ENCODE measurements around the gene ADIRF. TPM values are rescaled to one million over a fixed set of nuclear protein-coding genes. Genes with fewer than 3 reads are reported as not detected.
"Not testable (repeated sequence)": the region's sequence is repeated elsewhere in the genome, so short reads cannot be mapped to it uniquely, and the experiment has no call there.

The ADIRF gene
- polyA plus RNA-seq, 10 donors, result 2.3 to 6.0 (median 3.6) TPM

- no peak for DNase-seq
These were observed 8.2 kb downstream of the ADIRF start for GRCh38 chr10:86976362-86977056.

DNA sequence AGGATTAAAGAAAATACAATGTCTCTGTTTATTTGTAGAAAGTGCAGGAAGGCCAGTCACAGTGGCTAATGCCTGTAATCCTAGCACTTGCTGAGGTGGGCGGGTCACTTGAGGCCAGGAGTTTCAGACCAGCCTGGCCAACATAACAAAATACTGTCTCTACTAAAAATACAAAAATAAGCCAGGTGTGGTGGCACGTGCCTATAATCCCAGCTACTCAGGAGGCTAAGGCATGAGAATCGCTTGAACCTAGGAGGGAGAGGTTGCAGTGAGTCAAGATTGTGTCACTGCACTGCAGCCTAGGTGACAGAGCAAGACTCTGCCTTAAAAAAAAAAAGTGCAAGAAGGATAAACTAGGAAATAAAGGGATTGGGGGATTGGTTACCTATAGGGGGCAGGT is 10.2 kb downstream of the ADIRF start:
- DNase-seq, result not testable (repeated sequence)

- DNase-seq, result no peak
These were observed 11.1 kb downstream of the ADIRF start for GRCh38 chr10:86979296-86979818.

GRCh38 chr10:86979977-86980448 is 11.7 kb downstream of the ADIRF start:
- DNase-seq, result peak in 1 of 3 donors; percentile 48

GRCh38 chr10:86981020-86981419 is 12.7 kb downstream of the ADIRF start:
- DNase-seq, result not testable (repeated sequence)

DNA sequence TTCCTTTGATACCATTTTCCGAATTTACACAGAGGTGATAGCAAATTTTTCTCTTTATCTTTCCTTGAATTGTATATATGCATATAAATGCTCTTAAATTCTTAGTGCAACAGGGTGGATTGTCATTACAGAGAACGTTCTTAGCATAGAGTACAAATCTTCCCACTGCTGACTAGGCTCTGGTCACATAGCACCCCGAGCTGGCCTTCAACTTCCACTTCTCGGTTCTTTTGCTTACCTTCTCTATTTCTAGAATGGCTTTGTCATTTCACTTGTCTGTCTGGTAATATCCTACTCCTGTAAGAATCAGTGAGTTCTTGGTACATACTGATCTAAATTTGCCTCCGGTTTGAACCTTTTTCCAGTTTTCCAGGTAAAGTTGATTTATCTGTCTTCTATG is 13.4 kb downstream of the ADIRF start:
- DNase-seq, result no peak

DNA sequence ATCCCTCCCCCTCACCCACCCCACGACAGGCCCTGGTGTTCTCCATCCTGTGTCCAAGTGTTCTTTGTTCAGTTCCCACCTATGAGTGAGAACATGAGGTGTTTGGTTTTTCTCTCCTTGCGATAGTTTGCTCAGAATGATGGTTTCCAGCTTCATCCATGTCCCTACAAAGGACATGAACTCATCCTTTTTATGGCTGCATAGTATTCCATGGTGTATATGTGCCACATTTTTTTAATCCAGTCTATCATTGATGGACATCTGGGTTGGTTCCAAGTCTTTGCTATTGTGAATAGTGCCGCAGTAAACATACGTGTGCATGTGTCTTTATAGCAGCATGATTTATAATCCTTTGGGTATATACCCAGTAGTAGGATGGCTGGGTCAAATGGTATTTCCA is 16.2 kb downstream of the ADIRF start:
- DNase-seq, result not testable (repeated sequence)

GRCh38 chr10:86988520-86988919 is 20.2 kb downstream of the ADIRF start:
- DNase-seq, result peak in 1 of 3 donors; percentile 70

DNA sequence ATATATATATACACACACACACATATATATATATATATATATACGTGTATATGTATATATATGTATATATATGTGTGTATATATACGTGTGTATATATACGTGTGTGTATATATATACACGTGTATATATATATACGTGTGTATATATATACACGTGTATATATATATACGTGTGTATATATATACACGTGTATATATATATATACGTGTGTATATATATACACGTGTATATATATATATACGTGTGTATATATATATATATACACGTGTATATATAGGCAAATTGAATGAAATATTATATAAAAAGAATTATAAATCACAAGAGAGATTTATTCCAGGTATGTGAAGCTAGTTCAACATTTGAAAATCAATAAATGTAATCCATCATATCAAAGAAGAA is 23.1 kb downstream of the ADIRF start:
- not testable (repeated sequence) for DNase-seq

DNA sequence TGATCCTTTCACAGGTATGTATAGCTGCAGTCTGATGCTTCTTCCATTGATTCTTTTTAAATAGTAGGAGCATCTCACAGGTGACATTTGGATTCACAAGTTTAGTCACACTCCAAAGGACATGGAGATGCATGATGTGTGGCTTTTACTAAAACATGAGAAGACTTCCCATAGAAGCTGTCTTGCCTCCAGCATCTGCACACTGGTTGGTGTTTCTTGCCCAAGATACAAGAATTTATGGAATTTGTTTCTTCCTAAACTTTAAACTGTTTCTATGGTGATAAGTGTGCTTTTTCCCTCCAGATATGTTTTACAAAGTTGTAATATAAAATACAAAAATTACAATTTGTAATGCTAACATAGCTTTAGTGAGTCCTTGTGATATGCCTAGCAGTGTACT is 24.2 kb downstream of the ADIRF start:
- DNase-seq, result no peak

GRCh38 chr10:86992929-86993328 is 24.6 kb downstream of the ADIRF start:
- no peak for DNase-seq

GRCh38 chr10:86999802-87000403 is 31.6 kb downstream of the ADIRF start:
- not testable (repeated sequence) for DNase-seq

- no peak for DNase-seq
These were observed 32.2 kb downstream of the ADIRF start for GRCh38 chr10:87000491-87000890.

- not testable (repeated sequence) for DNase-seq
These were observed 38.8 kb downstream of the ADIRF start for GRCh38 chr10:87007124-87007523.

GRCh38 chr10:87007674-87008073 is 39.4 kb downstream of the ADIRF start:
- DNase-seq, result not testable (repeated sequence)

GRCh38 chr10:87008303-87008702 is 40.0 kb downstream of the ADIRF start:
- DNase-seq, result not testable (repeated sequence)

- peak in 2 of 3 donors; percentile 60 to 81 for DNase-seq
These were observed 40.9 kb downstream of the ADIRF start for GRCh38 chr10:87009134-87009696.

- DNase-seq, result not testable (repeated sequence)
These were observed 45.2 kb downstream of the ADIRF start for GRCh38 chr10:87013528-87013927.

- DNase-seq, result peak; percentile 9 to 48 (median 27)
These were observed 46.9 kb downstream of the ADIRF start for GRCh38 chr10:87014986-87015716.

DNA sequence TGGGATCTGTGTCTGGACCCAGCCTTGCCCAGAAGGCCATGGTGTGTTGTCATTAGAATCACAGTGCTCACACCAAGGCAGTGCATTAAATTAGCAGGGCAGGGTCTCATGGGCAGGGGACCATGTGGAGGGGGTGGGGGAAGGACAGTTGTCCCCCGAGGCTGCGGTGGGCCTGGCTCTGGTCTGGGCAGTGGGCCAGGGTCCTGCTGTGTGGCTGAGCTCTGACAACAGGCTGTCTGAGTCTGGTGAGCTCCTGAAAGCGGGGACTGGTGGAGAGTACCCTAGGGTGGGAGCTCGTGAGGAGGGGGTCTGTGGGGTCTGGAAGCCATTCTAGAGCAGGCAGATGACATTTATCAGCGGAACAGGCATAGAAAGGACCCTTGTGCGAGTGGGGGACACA is 49.8 kb downstream of the ADIRF start:
- DNase-seq, result not testable (repeated sequence)

DNA sequence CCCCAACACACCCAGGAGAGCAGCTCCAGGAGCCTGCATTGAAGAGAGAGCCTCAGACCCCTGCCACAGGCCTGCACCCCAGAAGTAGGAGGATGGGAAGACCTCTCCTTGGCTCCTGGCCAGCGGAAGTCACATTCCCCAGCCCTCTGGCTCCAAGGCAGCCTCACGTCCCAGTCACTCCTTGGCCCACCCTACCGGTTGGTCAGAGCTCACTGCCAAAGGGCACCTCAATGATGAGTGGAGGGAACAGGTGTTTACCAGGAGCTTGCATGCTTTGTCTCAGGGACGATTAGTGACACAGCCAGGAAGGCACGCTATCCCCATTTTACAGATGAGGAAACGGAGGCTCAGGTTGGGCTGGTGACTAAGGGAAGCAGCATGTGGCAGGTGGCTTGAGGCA is 50.8 kb downstream of the ADIRF start:
- DNase-seq, result not testable (repeated sequence)

- not testable (repeated sequence) for DNase-seq
These were observed 51.2 kb downstream of the ADIRF start for GRCh38 chr10:87019504-87019903.

All from muscle of back (tissue), 11 donors.